HG03039 (cell line): ENCODE results near the gene SGPL1.

ENCODE experiments used
- ATAC-seq: cut with Tn5 transposase; IDR thresholded peaks from one replicate; pipeline ENCODE4 v1.9.1; 2021; ENCODE audit warnings: mild to moderate bottlenecking, moderate library complexity; ENCODE audit not compliant: unreplicated experiment

The SGPL1 gene

DNA sequence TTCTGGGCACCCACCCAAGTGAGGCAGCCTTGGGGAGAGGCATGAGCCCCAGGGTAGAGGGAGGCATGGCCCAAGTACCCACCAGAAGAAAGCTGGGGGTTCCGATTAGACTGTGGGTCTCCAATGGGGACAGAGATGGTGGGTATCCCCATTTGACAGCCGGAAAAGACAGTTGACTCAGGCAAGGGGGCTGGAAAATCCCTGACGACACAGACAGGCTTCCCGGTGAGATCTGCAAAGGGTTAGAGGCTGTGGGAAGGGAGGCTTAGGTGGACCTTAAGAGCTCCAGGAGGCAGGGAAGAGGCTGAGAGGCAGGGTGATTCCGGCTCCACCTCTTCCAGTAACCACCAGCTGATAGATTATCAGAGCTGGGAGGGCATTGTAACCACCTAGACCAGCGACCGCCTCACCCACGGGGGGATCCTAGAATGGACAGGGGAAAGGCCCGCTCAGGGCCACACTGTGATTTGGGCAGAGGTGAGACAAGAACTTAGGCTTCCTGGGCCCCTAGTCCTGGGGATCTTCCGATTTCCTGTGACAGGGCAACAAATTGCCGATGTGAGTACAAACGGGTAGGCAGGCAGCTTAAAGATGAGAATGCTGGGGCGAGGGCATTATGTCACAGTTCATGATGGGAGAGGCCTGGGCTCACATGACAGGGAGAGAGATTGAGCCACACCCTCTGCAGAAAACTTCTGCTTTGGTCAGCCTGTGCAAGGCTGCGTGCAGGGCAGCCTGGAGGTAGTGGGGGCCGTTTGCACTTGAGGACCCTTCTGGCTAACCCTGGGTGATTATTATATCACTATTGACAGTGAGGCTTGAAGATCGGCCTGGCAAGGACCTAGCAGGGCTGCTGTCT lies 36.0 kb upstream of the SGPL1 start:
- no peak for ATAC-seq

DNA sequence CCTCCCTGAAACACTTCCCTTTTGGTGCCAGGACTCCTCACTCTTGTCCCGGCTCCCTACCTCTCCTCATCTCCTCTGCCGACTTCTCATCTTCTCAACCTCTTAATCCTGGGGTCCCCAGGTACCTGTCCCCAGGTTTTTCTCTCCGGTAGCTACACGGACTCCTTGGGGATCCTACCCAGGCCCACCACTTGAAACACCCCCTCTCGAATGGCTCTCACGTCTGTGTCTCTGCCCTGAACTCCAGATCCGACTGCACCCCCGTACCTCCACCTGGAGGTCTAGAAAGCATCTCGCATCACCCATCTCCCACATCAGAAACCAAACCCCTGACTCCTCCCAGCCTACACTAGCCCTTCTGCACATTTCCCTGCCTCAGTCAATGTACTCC lies 35.4 kb upstream of the SGPL1 start:
- no peak for ATAC-seq

DNA sequence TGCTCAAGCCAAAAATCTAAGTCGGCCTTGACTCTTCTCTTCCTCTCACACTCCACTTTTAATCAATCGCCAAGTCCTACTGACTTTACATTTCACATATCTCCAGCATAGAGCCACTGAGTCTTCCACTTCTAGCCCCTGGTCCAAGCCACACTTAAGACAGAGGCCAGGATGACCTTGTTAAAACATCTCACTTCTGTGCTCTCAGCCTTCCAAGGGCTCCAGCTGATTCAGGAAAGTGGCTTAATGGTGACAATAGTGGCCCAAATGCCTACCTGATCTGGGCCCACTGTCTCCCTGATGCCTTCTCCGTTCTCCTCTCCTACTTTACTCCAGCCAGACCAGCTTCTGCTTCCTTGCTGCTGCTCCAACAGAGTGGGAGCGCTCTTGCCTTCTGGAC lies 35.0 kb upstream of the SGPL1 start:
- no peak for ATAC-seq

DNA sequence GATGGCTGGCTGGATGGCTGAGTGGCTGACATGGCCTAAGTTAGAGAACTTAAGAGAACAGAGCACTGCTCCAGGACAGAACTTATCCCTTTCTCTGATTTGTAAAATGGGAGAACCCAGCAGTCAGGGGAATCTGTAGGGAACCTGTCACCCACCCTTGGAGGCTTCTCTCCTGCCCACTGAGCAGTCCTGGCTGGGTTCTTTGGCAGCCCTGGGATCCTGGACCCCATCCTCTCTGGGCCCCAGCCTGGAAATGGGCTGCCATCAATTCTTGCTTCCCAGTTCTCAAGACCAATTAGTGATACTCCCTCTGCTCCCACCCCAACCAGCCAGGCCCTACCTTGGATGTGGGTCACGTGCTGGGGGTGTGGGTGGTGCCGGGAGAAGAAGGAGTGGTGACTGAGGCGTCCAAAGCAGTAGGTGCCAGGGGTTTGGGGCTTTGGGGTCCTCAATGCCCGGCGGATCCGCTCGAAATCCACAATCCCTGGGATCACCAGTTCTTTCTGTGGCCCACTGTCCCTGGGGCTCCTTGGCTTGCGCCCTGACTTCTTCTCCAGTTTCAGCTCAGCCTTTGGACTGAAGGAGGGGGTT lies 34.2 kb upstream of the SGPL1 start:
- no peak for ATAC-seq

DNA sequence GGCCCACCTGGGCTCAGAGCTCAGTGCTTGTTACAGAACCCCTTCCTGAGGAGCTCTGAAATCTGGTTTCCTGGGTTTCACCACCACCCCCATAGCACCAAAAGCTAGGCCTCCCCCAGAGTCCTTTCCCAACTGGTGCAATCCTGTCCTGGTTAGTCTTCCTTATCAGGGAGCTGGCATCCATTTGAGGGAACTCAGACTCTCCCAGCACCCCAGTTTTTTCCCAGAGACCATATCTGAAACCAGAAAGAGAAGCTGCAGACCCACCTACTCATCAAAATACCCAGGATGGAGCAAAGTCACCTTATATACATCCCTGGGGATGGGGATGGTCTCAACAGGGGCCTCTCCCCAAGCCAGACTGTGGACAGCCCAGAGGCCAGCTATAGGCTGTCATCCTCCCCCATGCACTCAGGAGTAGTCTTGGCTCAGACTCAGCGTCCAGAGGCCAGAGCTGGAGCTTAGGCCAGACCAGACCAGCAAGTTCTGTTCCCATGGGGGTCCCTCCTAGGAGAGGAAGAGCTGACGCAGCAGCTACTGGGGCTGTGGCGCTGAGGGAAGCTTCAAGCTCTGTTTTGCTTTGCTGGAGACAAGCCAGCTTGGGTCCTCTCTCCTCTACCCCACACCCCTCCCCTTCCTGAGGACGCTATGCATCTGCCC lies 33.5 kb upstream of the SGPL1 start:
- no peak for ATAC-seq

DNA sequence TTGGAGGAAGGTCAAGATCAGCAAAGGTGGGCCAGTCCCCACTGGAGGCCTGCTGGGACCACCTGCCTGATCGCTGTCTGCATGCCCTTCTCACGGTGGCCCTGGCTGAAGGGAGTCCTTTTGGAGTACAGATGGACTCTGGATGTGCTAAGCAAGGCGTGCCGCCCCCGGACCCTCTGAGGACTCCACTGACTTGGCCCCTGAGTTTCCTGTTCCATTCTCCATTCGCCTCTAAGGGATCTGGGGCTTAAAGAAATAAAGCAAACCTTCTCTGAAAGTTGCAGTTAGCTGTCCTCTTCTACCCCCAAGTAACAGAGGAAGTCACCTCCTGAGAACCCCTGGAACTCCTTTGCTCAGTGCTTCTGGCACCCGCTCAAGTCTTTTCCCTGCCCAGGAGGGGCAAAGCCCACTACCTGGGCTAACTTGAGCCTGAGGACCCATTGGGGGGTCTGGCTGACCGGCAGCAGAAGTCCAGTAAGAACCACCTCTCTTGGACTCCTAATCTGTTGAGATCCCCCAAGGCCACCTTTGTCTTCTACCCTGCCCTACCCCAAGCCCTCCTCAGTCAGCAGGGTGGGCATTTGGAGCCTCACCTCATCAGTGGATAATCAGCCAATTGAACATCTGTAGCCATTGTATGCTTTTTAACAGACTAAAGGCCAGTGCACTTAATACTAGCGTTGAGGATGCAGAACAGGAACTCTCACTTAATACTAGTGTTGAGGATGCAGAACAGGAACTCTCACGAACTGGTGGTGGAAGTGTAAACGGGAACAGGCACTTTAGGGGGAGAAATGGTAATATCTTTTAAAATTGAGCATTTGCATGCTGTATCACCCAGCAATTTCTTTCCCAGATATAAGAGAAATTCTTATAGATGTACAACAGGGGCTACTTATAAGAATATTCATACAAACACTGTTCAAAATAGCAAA lies 32.7 kb upstream of the SGPL1 start:
- ATAC-seq: no peak

DNA sequence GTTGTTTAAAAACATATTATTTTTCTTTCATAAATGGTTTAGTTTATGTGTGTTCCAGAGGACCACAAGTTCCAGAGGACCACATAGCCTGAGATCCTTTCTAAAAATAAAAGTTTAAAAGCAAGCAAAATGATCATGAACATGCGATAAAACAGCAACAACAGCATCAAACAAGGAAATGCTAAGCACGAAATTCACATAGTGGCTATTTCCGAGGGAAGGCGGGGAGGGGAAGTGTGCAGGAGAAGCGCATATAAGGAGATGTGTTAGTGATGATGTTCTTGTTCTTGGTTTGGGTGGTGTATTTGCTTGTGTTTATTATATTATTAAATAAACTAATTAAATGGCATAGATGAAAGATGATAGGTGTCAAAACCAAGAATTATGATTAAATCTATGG lies 31.7 kb upstream of the SGPL1 start:
- no peak for ATAC-seq

DNA sequence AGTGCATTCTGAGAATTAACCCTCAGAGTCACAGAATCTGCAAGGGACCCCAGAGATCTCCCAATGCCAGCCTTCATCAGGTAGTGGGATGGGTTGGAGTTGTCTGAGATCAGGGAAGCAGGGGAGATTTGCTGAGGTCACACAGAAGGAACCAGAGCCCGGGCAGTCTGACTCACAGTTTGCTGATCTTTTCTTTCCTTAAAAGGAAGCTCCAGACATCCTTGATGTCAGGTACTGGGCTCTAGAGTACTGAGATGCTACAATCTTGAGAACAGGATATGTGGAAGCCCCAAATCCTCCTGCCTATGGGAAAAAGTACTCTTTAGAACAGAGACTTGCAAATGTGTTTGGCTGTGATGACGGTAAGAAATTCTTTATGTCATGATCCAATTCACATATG lies 31.3 kb upstream of the SGPL1 start:
- no peak for ATAC-seq

DNA sequence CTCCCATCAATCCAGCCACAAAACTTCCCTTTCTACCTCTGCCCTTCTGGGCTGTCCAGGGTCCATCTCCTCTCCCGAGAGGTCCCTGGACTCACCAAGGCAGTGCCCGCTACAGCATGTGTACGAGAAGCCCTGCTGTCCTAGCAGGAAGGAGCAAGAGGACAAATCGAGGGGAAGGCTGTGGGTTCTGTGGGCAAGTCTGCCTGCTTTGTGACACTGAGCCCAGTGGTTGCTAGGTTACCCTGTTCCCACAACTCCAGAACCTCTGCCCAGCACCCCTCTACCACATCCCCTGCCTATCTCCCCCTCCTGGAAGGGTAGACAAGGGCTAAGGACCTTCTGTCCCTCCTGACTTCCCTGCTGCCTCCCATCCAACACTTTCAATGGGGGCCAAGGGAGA lies 30.6 kb upstream of the SGPL1 start, which contains the start of gene TBATA:
Gene TBATA, minus strand, starts transcription at position 188 of the 400 bp plus-strand sequence. CDS start 1,998 bp downstream, outside the sequence.
- no peak for ATAC-seq

DNA sequence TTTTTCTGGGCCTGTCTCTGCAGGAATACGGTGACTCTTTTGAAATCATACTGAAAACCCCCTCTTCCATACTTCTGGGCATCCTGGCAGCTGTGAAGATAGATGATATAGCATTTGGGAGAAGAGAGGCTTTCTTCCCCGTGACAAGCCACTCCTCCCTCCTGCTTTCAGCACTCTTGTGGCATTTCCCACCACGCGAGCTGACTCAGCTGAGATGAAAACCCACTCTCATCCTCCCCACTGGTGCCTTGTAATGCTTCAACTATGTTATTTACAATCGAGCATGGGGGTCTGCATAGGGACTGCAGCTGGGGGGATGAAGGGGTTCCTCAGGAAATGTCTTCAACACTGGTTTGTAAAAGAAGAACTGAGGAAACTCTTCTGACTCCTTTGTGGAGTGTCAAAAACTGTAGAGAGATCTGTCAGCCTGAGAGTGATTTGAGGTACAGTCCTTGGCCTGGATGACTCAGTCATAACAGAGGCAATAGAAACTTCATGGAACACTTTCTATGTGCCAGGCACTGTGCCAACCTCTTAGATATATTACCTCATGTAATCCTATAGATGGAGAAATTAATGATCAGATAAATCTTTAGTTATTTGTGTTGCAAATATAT lies 28.8 kb upstream of the SGPL1 start:
- no peak for ATAC-seq

DNA sequence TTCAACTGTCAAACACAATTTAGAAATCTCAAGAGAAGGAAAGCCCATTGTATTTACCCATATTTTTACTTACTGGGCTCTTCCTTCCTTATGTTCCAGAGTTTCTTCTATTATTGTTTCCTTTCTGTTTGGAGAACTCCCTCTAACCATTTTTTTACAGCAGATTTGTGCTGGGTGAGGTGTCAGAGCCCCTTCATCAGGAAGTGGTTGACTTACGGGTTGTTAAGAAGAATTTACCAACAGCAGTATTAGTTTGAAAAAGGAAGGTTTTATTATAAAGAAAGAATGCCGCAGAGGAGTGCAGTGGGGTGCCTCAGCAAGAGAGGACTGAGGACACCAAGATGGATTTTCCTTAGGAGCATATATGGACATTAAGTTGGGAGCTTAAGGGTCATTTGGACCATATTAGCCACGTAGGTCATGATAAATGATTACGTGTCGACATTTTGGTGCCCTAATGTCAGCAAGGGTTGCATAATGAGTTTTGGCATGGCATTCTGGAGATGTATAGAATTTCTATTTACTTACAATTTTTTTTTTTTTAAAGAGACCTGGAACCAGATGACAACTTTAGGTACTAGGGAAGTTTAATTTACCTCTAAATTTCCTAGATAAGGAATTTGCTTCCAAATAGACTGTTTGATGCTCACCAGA lies 24.2 kb upstream of the SGPL1 start:
- ATAC-seq: no peak

DNA sequence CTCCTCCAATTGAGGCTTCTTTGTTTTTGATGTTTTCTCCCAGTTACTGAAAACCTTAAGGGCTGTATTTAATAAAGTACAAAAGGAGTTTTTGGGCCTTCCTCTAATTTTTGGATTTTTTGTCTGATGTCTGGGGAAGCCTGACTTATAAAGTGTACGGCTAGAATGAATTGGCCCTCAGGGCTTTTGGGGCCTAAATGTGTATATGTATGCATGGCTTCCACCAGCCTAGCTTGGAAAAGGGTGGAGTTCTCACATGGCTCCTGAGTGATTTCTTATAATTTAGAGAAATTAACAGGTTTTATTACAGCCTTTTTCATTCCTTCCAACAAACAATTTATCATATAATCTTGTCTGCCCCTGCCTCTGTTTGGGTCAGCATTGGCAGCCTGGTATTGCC lies 20.1 kb upstream of the SGPL1 start:
- no peak for ATAC-seq

DNA sequence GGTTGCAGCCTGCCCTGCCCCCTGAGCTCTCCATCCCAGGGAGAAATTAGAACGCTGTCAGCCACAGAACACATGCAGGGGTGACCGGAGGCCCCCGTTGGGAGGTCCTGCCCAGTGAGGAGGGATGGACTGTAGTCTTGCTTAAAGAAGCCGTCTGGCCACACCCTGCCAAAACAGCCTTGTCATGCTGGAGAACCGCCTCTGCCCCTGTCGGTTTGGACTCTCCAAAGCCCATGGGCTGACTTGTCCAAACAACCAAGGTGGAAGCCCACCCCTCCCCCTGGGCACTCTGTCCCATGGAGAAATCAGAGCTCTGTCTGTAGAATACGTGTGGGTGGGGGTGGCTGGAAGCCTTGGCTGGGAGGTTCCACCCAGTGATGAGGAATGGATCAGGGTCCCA lies 17.9 kb upstream of the SGPL1 start:
- no peak for ATAC-seq

DNA sequence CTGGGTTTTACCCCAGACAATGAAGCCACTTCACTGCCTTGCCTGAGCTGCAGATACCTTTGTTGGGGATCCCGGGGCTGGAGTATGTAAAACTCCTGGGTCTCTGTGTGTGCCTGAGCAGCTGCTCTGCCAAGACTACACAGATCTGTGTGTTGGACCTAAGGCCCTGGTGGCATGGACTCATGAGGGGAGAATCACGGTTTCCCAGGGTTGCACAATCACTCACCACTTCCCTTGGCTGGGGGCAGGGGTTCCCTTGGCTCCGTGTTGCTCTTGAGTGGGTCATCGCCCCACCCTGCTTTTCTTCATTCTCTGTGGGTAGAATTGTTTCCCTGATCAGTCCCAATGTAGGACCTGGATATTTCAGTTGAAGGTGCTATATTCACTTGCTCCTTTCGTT lies 16.6 kb upstream of the SGPL1 start:
- no peak for ATAC-seq

DNA sequence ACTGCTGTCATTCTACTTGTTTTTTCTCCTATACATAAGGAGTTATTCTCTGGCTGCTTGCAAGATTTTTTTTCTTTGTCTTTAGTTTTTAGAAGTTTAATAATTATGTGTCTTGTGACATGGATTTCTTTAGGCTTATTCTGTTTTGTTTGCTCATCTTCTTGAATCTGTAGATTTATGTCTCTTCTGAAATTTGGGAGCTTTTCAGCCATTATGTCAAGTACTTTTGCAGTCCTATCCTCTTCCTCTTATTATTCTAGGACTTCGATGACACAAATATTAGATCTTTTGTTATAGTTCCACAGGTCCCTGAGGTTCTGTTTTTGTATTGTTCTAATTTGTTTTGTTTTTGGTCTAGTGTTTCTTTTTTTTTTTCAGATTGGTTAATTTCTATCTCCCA lies 13.9 kb upstream of the SGPL1 start:
- no peak for ATAC-seq

DNA sequence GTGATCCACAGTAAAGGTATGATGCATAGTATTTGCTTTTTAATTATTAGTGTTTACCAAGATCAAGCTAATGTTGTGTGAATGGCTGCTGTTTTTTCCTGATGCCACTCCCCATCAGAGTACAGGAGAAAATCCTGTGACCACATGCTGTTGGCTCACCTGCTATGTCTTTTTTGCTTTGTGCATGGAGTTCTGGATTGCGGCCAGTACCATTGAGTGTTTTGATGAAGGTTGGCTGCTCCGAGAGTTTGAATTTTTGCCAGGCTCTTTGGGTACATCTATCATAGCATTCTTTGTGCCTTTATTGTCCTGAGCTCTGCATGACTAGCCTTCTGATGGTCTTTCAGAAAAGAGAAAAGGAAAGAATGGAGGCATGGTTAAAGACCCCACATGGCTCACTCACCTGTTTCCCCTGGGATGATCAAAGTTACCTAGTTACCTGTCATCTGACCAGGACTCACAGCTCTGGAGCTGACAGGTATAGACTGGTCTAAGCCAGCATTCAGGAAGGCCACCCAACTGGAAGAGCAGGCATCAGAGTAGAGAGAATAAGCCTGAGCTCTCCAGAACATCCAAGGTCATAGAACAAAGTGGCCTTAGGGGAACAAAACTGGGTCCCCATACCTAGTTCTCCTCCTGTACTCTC lies 11.8 kb upstream of the SGPL1 start:
- ATAC-seq: no peak

DNA sequence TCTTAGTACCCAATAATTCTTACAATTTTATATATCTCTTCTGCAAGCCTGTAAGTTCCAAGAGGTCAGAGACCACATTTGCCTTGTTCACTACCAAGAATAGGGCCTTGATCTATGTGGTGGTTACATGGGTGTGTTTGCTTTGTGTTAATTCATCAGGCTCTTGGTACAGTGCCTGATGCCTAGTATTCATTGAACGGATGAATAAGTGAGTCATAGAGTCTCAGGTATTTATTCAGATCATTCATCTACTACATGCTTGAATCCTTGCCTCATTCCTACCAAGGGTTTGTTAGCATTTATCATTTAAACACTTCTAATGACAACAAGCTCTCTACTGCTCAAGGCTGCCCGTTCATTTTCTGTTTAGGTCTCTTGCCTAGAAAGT lies 11.3 kb upstream of the SGPL1 start:
- no peak for ATAC-seq

DNA sequence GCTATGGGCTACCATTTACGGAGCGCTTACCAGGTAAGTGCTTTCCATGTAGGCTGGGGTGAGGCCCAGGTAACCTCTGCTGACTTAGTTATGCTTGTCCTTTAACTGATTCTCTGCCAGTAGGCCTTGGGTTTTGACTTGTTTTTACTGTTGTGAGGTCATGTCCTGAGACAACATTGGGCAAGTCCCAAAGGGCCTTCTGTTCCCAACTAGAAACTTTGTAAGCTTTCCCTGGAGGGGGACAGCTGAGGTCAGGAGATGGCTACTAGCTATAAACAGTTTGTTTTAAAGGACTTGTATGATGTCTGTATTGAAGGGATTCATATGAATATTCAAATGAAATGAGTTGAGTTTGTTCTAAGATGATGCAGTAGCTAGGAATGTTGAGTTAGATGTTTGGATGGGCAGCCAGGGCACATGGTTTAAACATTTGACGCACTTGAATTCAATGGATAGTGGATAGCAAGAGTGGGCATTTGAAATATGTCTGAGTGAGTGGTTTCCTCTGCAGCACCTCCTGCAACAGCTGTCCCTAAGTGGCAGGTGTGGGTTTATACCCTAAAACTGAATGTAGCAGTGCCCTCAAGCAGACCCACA lies 10.0 kb upstream of the SGPL1 start:
- no peak for ATAC-seq

DNA sequence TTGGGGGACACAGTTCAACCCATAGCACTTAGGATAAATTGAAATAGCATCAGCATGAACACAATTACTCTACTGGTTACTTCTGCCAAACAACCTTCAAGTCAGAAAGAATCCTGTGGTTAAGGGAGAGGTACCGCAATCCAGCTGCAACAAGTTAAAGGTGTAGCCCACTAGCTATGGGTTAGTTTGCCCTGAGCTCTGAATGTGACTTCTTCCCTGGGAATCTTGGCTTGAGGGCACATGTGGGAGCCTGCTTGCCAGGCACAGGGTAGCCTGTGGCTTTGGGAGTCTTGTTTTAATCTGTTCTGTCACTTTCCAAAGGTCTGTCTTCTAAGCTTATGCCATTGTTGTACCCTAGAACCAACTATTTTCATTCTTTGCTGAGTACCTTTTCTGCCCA lies 8.9 kb upstream of the SGPL1 start:
- ATAC-seq: no peak
